ENCODE data around the gene DYNC2I2.

GRCh38 chr9:128669786-128670185 is 13.1 kb upstream of the DYNC2I2 start:
- TF ChIP-seq CTCF (conservative IDR thresholded peaks at IDR 0.05) (no peak), EZH2 (IDR thresholded peaks at IDR 0.05; ENCODE audit: low read depth) (no peak)
